Esophagus muscularis mucosa (tissue), 4 donors: Measurements from ENCODE around the gene GALNS.

Experiments
- CTCF ChIP-seq, 3 experiments: fragments of 200-600 bp in 2 of 3; fragments of 450-650 bp in 1 of 3; sonication (generic) in 2 of 3; IDR thresholded peaks; one replicate each; pipeline ENCODE4 v1.5.1; 2017 to 2019; ENCODE audit warnings: antibody characterized with exemption in 3 of 3, mild to moderate bottlenecking in 2 of 3, moderate library complexity in 1 of 3
- EP300 ChIP-seq: sonication (generic); formaldehyde crosslinking; IDR thresholded peaks from one replicate; pipeline ENCODE4 v1.6.1; 2017; ENCODE audit warnings: antibody characterized with exemption
- POLR2A ChIP-seq: fragments of 450-650 bp; IDR thresholded peaks from one replicate; pipeline ENCODE4 v1.6.1; 2017; ENCODE audit warnings: antibody characterized with exemption, moderate library complexity, mild to moderate bottlenecking, low read depth
- POLR2AphosphoS5 ChIP-seq, 2 donors: sonication (generic); formaldehyde crosslinking; IDR thresholded peaks; one replicate each; pipeline ENCODE4 v1.6.1; 2017; ENCODE audit warnings: antibody characterized with exemption in 2 of 2

GRCh38 chr16:88790312-88791211, 66.2 kb downstream of the GALNS start:
- TF ChIP-seq POLR2A: no peak
- TF ChIP-seq CTCF (IDR thresholded peaks at IDR 0.05): no peak
- no peak for TF ChIP-seq EP300
- no peak for TF ChIP-seq POLR2AphosphoS5 (IDR thresholded peaks at IDR 0.05)
